HG03378 (cell line): ENCODE measurements around the gene CFAP68.

Experiments used
- ATAC-seq: cut with Tn5 transposase; IDR thresholded peaks from one replicate; pipeline ENCODE4 v1.9.1; 2021; ENCODE audit warnings: mild to moderate bottlenecking, moderate library complexity; ENCODE audit not compliant: unreplicated experiment

The CFAP68 gene, protein sequence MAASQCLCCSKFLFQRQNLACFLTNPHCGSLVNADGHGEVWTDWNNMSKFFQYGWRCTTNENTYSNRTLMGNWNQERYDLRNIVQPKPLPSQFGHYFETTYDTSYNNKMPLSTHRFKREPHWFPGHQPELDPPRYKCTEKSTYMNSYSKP

DNA sequence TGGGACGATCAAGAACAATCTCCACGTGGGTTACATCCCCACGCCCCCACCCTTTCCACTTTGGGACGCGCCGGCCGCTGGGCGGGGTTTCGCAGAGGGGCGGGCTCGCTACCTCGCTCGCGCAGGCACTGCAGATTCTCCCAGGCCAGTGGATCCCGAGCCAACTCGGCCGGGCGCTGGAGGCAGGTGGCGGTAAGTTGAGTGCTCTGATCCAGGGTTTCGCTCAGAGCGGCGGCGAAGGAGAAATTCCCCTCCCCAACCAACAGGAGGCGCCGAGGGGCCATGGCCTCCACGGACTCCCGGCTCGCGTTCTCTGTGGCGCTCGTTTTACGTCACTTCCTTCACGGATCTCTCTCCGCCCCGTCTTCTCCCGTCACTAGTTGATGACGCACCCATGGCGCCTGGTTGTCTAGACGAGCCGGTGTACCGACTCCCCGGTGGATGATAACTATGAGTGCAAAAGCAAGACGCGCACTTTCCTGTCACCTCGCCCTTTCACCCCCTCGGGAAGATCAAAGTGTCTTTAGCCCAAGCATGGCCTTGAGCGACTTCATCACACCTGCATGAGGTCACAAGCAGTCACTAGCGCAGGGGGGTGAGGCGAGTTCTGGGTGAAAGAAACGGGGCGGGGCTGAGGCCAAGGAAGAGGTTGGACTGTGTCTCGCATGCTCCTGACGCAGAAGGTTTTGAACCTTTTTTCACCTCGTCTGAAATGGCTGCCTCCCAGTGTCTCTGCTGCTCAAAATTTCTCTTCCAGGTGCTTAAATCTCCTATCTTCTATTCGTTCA is at the start of gene CFAP68, which contains the start of gene FDXACB1:
Gene CFAP68, plus strand, starts transcription at position 693 of the 788 bp plus-strand sequence. Its CDS starts 20 bp downstream, at position 713.
Gene FDXACB1, minus strand, starts transcription at position 317 of the 788 bp plus-strand sequence. Its CDS starts 33 bp downstream, at position 284.
- peak; percentile 83 for ATAC-seq

GRCh38 chr11:111833524-111833923 is 45.8 kb upstream of the CFAP68 start:
- ATAC-seq, result no peak

DNA sequence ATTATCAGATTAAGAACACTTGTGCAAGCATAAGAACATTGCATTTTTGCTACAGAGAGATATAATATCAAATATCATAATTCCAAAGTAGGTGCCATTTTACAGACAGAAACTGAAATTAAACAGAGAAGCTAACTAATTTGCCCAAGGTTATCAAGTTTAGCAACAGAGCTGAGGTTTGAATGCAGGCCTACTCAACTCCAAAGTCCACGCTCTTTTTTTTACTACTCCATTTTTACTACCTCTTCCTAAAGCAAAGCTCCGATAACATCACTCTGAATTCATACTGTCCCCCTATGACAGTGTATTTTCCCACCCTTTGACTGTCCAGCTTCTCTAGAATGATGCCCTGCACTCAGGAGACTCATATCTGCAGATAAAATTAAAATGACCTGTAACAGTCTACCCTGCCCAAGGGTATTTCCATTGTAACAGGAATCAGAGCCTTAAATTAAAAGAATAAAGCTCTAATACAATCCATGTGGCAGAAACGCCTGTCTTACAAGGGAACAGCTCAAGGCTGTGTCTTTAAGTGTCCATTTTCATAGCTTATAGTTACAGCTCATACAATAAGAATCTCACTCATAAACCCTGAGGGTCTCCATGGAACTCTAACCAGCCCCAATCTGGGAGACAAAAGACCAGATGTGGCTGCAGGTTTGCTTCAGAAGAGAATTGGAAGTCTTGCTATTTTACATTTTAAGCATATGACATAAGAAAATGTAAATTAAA is 44.7 kb upstream of the CFAP68 start:
- ATAC-seq, result no peak

- ATAC-seq, result no peak
Measured at GRCh38 chr11:111835665-111836064, 43.7 kb upstream of the CFAP68 start.

DNA sequence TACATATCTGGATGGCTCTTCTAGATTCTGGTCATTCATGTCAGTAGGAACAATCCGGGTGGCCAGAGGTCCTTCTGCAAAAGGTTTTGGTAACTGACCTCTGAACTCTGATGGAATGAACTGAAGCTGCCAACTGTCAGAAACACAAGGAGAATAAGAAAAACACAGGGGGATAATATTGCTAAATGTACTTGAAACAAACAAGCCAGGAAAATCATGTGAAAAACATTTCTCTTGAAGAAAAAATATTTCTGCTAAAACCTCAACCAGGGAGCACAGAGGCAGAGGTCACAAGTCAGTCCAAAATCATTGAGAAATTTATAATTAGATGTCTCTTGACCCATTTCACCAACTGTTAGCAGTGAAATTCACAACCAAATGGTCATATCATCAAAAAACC is 43.2 kb upstream of the CFAP68 start:
- no peak for ATAC-seq

- ATAC-seq, result peak; percentile 70
Measured at GRCh38 chr11:111836721-111837120, 42.6 kb upstream of the CFAP68 start.

DNA sequence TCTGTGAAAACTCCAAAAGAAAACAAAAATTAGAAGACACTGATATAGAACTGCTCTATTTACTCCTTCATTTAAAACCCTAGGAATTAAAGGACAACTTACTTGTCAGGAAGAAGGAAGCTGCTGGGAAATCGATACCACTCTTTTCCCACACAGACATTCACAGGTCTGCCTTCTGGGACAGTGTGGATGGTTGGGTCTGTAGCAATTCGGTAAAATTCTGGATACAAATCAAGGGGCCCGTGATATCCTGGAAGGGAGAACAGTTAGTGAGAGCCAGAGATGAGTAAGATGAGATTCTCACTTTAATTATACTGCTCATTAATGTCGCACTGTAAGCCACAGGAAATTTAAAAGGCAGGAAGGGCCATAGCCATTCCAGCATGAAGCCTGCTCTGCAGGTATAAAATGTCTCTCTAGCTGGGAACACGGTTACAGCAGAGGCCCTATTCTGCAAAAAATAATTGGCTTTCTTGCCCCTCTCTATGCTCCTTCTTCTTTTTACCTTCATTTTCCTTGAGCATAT is 41.9 kb upstream of the CFAP68 start:
- ATAC-seq, result no peak

GRCh38 chr11:111838054-111838453 is 41.3 kb upstream of the CFAP68 start:
- ATAC-seq, result no peak

GRCh38 chr11:111840143-111840542 is 39.2 kb upstream of the CFAP68 start:
- ATAC-seq, result no peak

DNA sequence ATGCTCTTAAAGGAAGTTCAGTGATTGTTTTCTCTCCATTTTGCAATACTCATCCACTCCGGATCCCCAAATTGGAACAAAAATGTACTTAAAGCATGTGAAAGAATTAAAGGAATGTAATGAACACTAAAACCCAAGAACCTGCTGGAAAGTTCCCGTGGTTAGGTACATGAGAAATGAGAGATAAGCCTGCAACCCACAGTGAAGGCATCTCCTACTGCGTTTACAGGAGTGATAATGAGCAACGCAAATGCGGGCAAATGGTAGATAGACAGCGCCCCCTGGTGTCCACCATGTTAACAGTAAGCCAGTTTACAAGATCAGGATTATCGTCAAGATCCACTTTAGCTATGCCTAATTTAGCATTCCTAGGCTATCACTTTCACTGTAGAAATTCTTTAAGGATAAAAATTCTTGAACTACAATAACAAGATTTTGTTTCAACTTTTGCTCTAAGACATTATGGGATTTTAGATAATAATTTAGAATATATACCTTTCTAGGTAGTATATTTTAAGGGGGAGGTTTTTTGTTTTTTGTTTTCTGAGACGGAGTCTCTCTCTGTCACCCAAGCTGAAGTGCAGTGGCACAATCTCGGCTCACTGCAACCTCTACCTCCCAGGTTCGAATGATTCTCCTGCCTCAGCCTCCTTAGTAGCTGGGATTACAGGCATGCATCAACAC is 37.8 kb upstream of the CFAP68 start:
- peak; percentile 59 for ATAC-seq

- ATAC-seq, result no peak
Measured at GRCh38 chr11:111843661-111844060, 35.7 kb upstream of the CFAP68 start.

DNA sequence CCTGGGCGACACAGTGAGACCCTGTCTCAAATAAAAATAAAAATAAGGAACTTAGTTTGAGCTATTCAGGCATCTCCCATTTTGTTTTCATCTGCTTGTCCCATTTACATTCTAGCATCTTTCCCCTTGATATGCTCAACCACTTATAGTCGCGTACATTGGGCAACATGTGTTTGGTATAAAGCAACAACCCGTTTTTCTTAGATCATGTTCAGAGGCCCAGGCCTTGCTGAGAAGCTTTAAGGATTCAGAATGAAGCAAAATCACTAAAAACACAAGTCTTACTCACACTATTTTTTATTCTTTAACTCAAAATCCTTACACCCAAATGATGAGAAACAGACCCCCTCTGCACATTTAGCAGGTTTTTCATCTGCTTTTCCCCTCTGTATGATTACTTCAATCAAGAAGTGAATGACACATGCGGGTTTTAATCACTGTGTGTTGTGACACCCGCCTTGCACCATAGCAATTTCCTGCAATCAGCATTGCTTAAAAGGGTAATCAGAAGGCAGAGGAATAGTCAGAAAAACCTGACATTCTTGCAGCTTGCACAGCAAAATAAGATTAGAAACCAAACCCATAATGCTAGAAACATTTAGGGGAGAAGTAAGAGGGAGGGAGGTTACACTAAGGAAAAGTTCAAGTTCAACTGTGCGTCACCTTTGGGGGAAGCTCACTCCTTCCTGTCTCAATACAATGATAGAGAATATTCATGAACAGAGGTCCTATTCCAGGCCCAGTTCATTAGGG is 33.9 kb upstream of the CFAP68 start:
- ATAC-seq, result no peak

DNA sequence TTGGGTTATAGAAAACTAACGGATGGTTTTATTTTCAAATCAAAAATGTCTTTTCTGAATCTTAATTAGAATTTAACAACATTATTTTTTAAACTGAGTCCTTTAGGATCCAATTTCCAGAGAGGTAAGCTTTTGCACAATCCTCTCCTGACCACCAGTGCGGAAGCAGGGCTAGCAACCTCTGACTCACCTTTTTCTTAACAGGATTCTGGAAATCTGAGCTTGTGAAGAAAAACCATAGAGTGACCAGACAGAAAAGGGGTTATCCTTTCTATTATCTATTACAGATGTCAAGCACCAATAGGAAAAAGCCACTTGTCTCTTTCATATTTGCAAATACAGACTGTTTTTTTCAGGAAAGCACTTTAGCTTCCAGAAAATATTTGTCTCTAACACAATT is 33.3 kb upstream of the CFAP68 start:
- ATAC-seq, result no peak

- no peak for ATAC-seq
Measured at GRCh38 chr11:111846636-111847035, 32.7 kb upstream of the CFAP68 start.

GRCh38 chr11:111849631-111850030 is 29.7 kb upstream of the CFAP68 start:
- ATAC-seq, result no peak

DNA sequence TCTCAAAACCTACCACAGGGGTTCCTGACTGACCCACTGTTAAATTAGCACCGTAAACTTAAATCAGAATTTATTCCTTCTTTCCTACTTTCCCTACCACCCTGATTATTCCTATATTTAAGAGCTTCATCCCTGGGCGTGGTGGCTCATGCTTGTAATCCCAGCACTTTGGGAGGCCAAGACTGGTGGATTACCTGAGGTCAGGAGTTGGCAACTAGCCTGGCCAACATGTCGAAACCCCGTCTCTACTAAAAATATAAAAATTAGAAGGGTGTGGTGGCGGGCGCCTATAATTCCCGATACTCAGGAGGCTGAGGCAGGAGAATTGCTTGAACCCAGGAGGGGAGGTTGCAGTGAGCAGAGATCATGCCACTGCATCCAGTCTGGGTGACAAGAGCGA is 28.3 kb upstream of the CFAP68 start:
- no peak for ATAC-seq

- no peak for ATAC-seq
Measured at GRCh38 chr11:111851636-111852035, 27.7 kb upstream of the CFAP68 start.

- ATAC-seq, result no peak
Measured at GRCh38 chr11:111852103-111852502, 27.2 kb upstream of the CFAP68 start.

DNA sequence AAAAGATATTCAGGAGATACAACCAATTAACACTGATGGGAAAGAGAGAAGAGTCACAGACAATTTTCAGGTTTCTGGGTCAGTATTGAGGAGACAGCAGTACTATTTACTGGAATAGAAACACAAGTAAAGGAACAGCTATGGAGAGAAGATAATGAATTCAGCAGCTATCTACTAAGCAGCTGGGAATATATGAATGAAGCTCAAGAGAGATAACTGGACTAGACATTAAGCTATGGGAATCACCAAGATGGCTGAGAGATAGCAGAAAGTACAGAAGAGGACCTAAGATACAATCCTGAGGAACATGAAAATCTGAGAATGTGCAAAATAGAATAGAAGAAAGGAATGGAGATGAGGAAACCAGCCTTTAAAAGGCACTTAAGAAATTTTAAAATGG is 23.8 kb upstream of the CFAP68 start:
- no peak for ATAC-seq

- no peak for ATAC-seq
Measured at GRCh38 chr11:111860257-111860656, 19.1 kb upstream of the CFAP68 start.
